Activated CD4-positive, alpha-beta T cell treated with anti-CD3 and anti-CD28 coated beads for 24 hours (primary cell): ENCODE measurements around the gene OSBPL1A.
A peak's percentile ranks its signal among the peaks of the same experiment; 100 is the strongest.
"Not testable (repeated sequence)": the region's sequence is repeated elsewhere in the genome, so short reads cannot be mapped to it uniquely, and the experiment has no call there.

Experiments
- DNase-seq, 2 donors: peaks; one replicate each; pipeline ENCODE4 v3.0.0-alpha.2; 2020; ENCODE audit warnings: low read depth in 2 of 2

The OSBPL1A gene

DNA sequence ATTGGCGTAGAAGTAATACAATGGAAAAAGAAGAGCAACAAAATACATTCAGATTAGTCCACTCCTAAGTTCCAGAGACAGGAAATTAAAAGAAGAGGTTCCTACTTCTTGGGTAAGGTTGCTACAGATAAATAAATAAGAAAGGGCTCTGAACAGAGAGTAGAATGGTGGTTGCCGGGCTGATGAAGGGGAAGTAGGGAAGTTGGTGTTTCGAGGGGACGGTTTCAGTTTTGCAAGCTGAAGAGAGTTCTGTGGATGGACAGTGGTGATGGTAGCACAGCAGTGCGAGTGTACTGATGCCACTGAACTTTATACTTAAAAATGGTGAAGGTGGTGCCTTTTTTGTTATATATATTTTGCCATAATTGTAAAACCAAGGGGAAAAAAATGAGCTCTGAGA lies 210.6 kb downstream of the OSBPL1A start:
- DNase-seq = no peak

- no peak for DNase-seq
Measured at GRCh38 chr18:24185805-24186204, 211.8 kb downstream of the OSBPL1A start.

DNA sequence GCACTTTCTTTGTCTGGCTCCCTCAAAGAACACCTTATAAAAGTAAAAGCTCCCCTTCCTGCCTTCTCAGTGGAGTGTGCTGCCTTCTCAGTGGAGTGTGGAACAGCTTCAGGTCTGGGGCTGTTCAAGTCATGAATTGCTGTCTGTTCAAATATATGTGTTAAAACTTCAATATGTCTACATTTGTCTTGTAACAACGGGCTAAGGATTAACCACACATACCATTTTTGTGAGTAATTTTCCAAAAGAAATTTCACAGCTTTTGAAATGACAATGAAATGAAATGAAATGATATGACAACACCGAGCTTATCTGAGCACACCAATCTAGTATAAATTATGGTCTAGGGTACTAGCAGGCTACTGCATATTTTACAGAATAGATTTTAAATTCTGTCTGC lies 215.8 kb downstream of the OSBPL1A start:
- DNase-seq = no peak

DNA sequence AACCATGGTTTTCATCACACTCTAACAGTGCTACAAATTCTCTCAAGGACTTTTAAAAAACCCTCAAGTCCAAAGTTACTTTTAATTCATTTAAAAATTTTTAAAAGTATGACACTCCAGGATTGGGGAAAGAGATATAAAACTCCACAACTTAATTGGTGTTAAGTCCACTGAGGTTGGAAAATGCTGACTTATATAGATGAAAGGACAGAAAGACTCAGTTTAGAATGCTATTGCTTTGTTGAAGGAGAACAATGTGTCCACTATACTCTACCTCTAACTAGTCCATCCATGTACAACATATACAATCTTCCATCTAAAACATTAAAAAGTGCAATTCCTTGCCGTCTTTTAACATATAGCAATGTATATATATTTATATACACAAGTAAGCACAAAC lies 217.6 kb downstream of the OSBPL1A start:
- DNase-seq = no peak

DNA sequence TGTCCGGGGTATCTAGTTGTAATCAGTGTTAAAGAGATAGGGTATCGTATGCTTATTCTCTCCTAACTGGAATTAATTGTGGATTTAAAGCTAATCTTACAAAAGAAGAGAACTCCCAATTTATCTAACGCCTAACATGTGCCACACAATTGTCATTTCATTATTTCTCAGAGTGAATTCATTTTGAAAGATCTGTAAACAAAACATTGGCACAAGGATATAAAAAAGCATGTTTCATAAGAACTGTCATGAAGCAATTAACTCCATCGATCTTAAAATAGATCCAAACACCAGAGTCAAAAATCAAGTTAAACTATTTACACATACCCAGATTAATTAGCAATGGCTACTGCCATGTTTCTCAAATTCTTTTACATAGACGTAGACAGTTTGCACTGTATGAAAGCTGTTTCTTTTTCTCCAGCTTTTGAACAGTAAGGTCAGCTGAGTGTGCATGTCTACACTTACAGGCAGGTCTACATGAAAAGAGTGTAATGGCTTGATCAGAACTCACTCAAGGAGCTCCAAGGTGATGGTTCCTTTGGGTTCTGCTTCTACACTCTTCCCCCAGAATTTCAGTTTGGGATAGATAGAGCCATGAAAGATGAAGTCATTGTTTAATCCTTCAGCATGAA lies 220.0 kb downstream of the OSBPL1A start:
- no peak for DNase-seq

DNA sequence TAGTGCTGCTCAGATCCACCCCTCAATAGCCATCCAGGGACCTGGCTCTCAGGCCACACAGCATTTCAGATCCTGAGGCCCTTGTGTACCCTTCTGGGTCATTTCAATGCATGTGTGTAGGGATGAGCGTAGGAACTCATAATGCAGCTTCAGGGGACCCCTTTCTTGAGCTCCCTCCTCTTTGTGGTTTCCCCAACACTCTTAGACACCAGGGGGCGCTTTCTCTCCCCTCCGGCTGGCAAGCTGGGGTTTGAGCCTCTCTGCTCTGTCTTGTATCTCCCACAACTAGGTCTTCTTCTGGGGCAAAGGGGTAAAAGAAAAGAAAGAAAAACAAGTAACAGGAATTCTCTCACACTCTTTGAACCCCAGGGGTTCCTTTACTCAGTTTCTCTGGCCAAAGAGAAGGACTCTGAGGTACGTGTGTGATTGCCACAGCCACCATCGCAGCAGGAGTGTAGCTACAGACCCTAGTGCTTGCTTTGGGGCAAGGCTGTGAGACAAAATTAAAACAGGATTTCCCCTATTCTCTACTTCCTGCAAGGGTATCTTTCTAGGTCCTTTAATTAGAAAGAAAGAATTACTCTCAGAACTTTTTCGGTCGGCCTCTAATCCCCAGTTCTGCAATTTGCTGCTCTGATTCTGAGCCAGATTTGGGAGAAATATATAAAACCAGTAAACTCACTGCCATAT lies 220.8 kb downstream of the OSBPL1A start:
- DNase-seq = peak; percentile 33 to 49

- DNase-seq = no peak
Measured at GRCh38 chr18:24173997-24174396, 223.6 kb downstream of the OSBPL1A start.

- no peak for DNase-seq
Measured at GRCh38 chr18:24170360-24170759, 227.3 kb downstream of the OSBPL1A start.

- DNase-seq = no peak
Measured at GRCh38 chr18:24168496-24168895, 229.1 kb downstream of the OSBPL1A start.

GRCh38 chr18:24161304-24161703 lies 236.3 kb downstream of the OSBPL1A start:
- DNase-seq = no peak

- DNase-seq = no peak
Measured at GRCh38 chr18:24160086-24160485, 237.5 kb downstream of the OSBPL1A start.

- DNase-seq = no peak
Measured at GRCh38 chr18:24157855-24158254, 239.8 kb downstream of the OSBPL1A start.

- no peak for DNase-seq
Measured at GRCh38 chr18:24153397-24153796, 244.2 kb downstream of the OSBPL1A start.

DNA sequence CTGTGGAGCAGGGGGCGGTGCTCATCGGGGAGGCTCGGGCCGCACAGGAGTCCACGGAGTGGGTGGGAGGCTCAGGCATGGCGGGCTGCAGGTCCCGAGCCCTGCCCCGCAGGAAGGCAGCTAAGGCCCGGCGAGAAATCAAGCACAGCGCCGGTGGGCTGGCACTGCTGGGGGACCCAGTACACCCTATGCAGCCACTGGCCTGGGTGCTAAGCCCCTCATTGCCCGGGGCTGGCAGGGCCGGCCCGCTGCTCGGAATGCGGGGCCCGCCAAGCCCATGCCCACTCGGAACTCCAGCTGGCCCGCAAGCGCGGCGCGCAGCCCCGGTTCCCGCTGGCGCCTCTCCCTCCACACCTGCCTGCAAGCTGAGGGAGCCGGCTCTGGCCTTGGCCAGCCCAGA lies 248.0 kb downstream of the OSBPL1A start:
- not testable (repeated sequence) for DNase-seq

GRCh38 chr18:24142376-24142775 lies 255.2 kb downstream of the OSBPL1A start:
- DNase-seq = no peak

DNA sequence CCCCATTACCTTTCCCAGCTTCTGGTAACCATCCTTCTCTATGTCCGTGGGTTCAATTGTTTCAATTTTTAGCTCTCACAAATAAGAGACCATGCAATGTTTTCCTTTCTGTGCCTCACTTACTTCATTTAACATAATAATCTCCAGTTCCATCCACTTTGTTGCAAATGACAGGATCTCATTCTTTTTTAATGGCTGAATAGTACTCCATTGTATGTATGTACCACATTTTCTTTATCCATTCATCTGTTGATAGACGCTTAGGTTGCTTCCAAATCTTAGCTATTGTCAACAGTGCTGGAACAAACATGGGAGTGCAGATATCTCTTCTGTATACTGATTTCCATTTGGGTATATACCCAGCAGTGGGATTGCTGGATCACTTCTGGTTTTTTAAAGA lies 256.9 kb downstream of the OSBPL1A start:
- no peak for DNase-seq

- peak; percentile 57 to 62 for DNase-seq
Measured at GRCh38 chr18:24138789-24139616, 258.6 kb downstream of the OSBPL1A start, which contains the start of gene CABYR. CABYR (plus strand) TSS chr18:24139062; CDS start chr18:24143115, 4,053 bp downstream.

DNA sequence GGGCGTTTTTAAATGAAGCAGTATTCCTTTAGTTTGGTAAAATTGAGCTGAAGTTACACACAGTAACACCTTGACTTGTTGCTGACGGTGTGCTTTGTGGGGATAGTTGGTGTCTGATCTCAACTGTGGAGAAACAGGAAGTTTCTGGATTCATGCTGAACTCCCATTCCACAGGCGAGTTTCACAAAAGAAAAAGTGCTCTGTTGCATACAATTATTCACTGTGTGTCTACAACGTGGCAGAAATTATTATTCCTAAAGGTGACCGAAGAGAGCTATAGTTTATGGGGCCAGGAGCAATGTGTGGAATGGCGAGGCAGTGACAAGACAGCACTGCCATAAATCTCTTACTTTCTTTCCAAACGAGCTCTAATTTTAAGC lies 259.2 kb downstream of the OSBPL1A start:
- DNase-seq = no peak

- DNase-seq = no peak
Measured at GRCh38 chr18:24136967-24137373, 260.7 kb downstream of the OSBPL1A start.

DNA sequence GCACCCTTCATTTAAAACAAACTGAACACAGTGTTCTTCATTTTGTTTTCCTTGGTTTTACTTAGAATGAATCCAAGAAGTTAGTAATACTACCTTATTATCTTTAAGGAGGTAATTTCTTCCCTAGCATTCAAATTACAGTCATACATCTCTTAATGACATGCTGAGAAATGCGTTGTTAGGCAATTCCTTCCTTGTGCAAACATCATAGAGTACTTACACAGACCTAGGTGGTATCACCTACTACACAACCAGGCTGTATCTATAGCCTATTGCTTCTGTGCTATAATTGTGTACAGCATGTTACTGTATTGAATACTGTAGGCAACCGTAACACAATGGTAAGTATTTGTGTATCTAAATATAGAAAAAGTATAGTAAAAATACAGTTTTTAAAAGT lies 267.1 kb downstream of the OSBPL1A start:
- DNase-seq = no peak

- DNase-seq = no peak
Measured at GRCh38 chr18:24128700-24129099, 268.9 kb downstream of the OSBPL1A start.

GRCh38 chr18:24127735-24128134 lies 269.9 kb downstream of the OSBPL1A start:
- DNase-seq = no peak
